HepG2 (cell line): ENCODE results near the gene NCBP3.

Experiments used
- NFYB ChIP-seq: sonication (generic); formaldehyde crosslinking; IDR thresholded peaks from 2 replicates; pipeline ENCODE4 v1.4.0; 2020; ENCODE audit warnings: missing genetic modification reagents
- POLR2A ChIP-seq, 2 experiments: IDR thresholded peaks; 2 replicates each; pipeline ENCODE4 v1.6.1; 2011; ENCODE audit warnings: low read depth in 2 of 2, low read length in 2 of 2, mild to moderate bottlenecking in 1 of 2, moderate library complexity in 1 of 2; ENCODE audit not compliant: insufficient read depth in 1 of 2
- ZBTB3 ChIP-seq: sonication (generic); formaldehyde crosslinking; IDR thresholded peaks from 2 replicates; pipeline ENCODE4 v1.4.0; 2020; ENCODE audit warnings: low read depth, mild to moderate bottlenecking, moderate library complexity, missing genetic modification reagents, borderline replicate concordance
- ZNF552 ChIP-seq: sonication (generic); formaldehyde crosslinking; IDR thresholded peaks from 2 replicates; pipeline ENCODE4 v1.9.0; 2022; ENCODE audit warnings: missing genetic modification reagents, mild to moderate bottlenecking, borderline replicate concordance
- TF ChIP-seq, protein P1 (sequence below): sonication (generic); formaldehyde crosslinking; IDR thresholded peaks from 2 replicates; pipeline ENCODE4 v1.5.0; 2020; ENCODE audit warnings: missing genetic modification reagents

DNA sequence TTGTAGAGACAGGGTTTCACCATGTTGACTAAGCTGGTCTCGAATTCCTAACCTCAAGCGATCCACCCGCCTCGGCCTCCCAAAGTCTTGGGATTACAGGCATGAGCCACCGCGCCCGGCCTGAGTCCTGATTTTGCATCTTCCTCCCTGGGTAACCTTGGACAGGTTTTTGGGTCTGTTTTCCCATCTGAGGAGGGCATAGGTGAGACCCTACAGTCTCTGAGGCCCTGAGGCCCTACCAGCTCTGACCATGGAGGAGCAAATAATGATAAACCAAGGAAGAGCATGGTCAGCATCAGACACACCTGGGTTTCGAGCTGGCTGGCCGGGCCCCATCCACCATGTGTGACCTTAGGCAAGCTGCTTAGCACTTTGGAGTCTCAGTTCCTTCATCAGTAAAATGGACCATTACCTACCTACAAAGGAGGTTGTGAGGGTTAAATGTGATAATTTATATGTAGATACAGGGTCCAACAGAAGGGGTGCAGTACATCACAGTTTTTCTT is 1.2 kb upstream of the NCBP3 start:
- TF ChIP-seq POLR2A (IDR thresholded peaks at IDR 0.05; ENCODE audit: insufficient read depth in 1 of 2, low read depth in 2 of 2, low read length in 2 of 2) (no peak), NFYB (no peak), ZNF552 (CRISPR knock-in tag) (no peak), ZBTB3 (no peak)
- TF ChIP-seq, protein P1, sequence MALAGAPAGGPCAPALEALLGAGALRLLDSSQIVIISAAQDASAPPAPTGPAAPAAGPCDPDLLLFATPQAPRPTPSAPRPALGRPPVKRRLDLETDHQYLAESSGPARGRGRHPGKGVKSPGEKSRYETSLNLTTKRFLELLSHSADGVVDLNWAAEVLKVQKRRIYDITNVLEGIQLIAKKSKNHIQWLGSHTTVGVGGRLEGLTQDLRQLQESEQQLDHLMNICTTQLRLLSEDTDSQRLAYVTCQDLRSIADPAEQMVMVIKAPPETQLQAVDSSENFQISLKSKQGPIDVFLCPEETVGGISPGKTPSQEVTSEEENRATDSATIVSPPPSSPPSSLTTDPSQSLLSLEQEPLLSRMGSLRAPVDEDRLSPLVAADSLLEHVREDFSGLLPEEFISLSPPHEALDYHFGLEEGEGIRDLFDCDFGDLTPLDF (CRISPR knock-in tag) = no peak
